ENCODE data around the gene PALLD.
A peak's percentile ranks its signal among the peaks of the same experiment; 100 is the strongest.

PALLD gene

DNA sequence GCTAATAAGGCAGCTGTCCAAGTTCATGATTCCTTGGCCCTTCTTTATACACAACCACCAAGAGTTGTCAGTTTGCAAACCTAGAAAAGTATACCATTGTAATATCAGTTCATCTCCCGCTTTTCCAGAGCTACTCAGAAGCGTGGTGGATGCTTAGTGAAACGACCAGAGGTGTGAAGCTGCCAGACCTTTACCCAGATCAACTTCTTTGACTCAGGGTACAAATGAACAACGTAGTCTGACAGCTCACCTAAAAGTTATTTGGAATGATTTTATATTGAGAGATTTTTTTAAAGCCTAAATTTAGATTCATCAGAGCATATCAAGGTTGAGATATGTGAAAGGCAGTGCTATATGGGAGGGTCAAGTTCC lies 343.5 kb downstream of the PALLD start:
- Mint-ChIP-seq H3K27ac (no peak overlapping the region), H3K9me3 (no peaks in the 10 kb centered on the region), H3K4me1 (no peaks in the 10 kb centered on the region), H3K4me3 (no peak overlapping the region), H3K27me3 (peaks cover 65% of the 10 kb centered on the region)
- ATAC-seq (no peak), DNase-seq (no peak)

DNA sequence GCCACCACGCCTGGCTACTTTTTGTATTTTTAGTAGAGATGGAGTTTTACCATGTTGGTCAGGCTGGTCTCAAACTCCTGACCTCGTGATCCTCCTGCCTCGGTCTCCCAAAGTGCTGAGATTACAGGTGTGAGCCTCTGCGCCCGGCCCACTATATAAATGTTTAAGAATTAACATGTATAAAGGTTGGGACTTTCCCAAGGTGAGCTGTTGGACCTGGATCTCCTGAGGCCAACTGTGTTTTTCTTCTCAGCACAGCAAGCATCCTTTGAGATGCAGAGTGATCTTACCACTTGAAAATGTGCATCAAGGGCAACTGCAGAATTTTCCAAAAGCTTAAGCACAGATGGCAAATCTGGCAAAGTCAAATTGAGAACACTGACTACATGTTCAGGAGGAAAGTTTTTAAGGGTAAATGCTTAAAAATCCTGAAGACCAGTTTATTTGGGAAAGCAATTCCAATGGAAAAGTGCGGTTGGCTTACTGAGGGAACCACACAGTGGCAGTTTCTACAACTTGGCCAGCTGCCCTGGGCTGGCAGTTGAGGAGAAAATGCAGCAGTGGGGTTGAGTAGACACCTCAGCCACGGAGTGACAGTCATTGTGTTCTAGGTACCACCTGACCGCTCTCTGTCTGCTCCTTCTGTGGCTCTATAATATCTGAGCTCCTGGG lies 344.3 kb downstream of the PALLD start:
- H3K27ac Mint-ChIP-seq: no peak overlapping the region
- H3K9me3 Mint-ChIP-seq: no peaks in the 10 kb centered on the region
- no peaks in the 10 kb centered on the region for H3K4me1 Mint-ChIP-seq
- peaks cover 58% of the 10 kb centered on the region for H3K27me3 Mint-ChIP-seq
- ATAC-seq (peak; percentile 43), DNase-seq (no peak)
- H3K4me3 Mint-ChIP-seq: no peak overlapping the region

DNA sequence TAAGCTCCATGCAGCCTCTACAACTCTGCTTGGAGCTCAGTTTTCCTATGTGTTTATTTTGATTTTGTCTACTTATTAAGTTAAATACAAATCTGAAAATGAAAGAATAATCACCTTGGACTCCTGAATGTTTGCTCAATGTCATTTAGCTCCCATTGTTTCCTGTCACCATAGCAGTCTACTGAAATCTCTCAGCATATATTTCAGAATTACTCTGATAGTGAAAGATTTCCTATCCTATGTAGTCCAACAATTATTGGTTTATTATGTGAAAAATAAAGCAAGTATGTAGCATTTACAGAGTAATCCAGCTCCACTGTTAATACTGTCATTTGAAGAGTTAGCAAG lies 344.8 kb downstream of the PALLD start:
- Mint-ChIP-seq H3K4me3 (no peak overlapping the region), H3K9me3 (no peaks in the 10 kb centered on the region), H3K27me3 (peaks cover 53% of the 10 kb centered on the region), H3K4me1 (no peaks in the 10 kb centered on the region), H3K27ac (no peak overlapping the region)
- no peak for DNase-seq
- ATAC-seq: peak; percentile 18

DNA sequence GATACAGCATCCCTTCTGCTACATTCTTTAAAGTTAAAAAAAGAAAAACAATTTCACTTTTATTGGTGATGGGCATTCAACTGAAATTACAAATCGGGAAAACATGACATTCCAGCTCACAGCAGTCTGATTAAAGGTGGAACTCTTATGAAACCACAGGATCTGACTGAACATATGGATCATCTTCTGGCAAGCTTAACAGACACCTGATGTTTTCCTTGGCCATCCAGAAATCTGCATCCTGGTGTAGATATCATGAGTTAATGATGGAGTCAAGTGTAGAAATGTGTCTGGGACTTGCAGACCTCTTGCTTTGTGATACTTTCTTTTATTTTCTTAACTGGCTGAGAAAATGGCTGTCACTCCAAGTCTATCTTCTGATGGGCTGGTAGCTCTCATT lies 345.3 kb downstream of the PALLD start:
- Mint-ChIP-seq H3K4me1 (no peaks in the 10 kb centered on the region), H3K27me3 (peaks cover 47% of the 10 kb centered on the region), H3K9me3 (no peaks in the 10 kb centered on the region), H3K27ac (no peak overlapping the region), H3K4me3 (no peak overlapping the region)
- DNase-seq (no peak), ATAC-seq (no peak)

DNA sequence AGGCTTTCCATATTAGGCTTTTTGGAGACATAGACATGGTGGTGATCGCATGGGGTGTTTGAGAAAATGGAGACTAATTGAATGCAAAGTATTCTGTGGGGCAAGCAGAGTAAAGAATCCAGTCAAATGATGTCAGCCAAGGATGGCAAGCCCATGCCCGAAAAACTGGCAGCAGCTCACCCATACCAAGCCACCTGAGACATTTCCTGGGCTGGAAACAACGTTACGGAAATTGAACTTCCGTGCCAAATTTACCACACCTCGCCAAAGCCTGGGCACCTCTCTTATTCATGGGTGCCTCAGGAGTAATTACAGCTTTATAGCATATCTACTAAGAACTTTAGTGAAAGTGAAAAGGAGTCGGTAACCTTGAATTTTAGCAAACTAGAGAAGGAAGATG lies 346.8 kb downstream of the PALLD start:
- DNase-seq: no peak
- no peak overlapping the region for H3K27ac Mint-ChIP-seq
- H3K4me3 Mint-ChIP-seq: no peak overlapping the region
- no peaks in the 10 kb centered on the region for H3K9me3 Mint-ChIP-seq
- peaks cover 33% of the 10 kb centered on the region for H3K27me3 Mint-ChIP-seq
- no peak for ATAC-seq
- H3K4me1 Mint-ChIP-seq: no peaks in the 10 kb centered on the region

DNA sequence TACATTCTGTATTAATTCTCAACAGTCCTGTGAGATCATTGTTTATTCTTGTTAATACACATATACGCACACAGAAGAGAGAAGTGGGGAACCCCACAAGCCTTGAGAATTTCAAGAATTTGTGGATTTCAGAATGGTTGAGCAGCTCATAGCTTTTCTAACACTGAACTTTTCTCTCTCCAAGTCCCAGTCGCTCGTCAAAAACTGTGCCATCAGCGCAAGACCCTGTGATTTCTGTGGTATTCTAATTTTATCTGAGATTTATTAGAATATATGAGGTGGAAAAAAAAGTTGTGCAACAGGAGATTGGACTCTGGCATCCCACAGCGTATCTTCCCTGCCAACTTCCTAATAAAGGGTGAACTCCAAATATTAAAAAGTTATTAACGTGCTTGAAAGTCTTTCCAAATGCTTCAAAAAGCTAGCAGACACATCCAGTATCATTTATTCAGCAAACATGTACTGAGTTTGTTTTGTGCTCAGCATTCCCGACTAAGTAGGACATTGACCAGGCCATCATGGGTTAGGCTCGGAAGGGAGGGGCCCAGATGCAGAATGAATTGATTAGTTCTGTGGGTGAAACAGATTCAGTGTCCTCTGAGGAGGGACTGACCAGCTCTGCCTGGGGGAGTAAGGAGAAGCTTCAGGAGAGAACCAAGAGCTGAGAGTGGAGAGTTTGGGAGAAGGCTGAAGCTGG lies 347.6 kb downstream of the PALLD start:
- no peak for DNase-seq
- H3K4me1 Mint-ChIP-seq: peaks cover 6% of the 10 kb centered on the region
- H3K4me3 Mint-ChIP-seq: no peak overlapping the region
- no peak for ATAC-seq
- no peaks in the 10 kb centered on the region for H3K9me3 Mint-ChIP-seq
- peaks cover 32% of the 10 kb centered on the region for H3K27me3 Mint-ChIP-seq
- H3K27ac Mint-ChIP-seq: no peak overlapping the region

DNA sequence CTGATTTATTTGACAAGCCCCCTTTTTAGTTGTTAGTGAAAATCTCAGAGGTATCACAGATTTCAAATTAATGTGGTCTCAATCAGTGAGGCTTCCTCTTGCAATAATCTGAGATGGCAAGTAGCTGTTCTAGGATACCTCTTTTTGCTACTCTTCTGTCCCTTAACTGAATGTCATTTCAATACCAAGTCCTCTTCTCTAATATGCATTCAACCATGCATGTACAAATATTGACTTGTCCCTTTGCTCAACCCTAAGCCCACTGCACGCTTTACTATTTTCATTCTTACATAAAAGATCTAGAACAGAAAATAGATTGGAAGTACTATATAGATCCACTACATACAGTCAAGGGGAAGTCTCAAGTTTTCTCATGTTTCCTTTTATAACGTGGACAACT lies 349.0 kb downstream of the PALLD start:
- no peaks in the 10 kb centered on the region for H3K9me3 Mint-ChIP-seq
- DNase-seq (no peak), ATAC-seq (no peak)
- H3K27me3 Mint-ChIP-seq: peaks cover 23% of the 10 kb centered on the region
- no peak overlapping the region for H3K4me3 Mint-ChIP-seq
- peaks cover 6% of the 10 kb centered on the region for H3K4me1 Mint-ChIP-seq
- no peak overlapping the region for H3K27ac Mint-ChIP-seq

DNA sequence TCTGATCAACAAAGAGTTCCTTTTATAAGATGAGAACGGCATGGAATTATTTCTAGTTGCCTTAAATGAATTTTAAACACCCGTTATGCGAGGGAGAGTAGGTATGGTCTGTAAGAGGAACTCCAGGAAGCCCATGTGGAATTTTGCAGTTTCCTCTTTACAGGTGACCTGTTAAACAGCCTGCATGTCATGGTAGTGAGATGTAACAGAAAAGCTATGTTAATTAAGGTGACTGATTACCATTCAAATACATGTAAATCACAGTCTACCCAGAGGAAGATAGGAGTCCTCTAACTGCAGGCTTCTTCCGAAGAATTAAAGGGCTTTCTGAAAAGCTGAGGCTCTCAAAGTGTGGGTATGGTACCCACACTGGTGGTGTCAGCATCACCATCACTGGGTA lies 349.6 kb downstream of the PALLD start:
- Mint-ChIP-seq H3K27me3 (peaks cover 23% of the 10 kb centered on the region), H3K4me3 (no peak overlapping the region), H3K4me1 (peaks cover 6% of the 10 kb centered on the region), H3K9me3 (no peaks in the 10 kb centered on the region), H3K27ac (no peak overlapping the region)
- ATAC-seq (no peak), DNase-seq (no peak)

DNA sequence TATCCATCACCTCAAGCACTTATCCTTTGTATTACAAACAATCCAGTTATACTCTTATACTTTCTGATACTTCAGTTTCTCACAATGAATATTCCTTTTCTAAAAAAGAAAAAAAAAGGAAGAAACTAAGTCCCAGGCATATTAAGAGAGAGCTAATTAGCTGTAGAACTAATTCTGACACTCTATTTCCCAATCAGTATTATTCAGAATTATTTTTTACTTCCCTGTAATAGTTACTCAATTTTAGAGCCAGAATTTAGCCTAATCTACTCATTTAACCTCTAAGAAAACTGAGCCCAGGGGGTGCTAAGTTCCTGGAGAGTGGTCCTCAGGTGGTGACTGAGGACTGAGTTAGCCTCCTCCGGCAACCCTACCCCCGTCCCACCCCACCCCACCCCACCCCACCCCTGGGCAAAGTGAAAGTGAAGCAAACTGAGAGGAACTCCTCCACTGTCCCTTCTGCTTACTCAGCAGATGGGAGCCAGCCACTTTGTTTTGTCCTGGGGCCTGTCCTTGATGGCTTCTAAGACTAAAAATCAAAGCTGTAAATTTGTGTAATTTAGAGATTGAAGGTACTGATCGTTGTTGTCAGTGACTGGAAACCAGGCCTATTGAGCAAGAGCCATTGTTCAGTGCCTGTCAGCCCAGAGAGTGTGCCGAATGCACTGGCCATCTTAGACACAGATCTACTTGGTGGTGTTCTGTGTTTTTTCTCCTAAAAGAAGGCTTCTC lies 351.1 kb downstream of the PALLD start:
- ATAC-seq: no peak
- no peak overlapping the region for H3K4me3 Mint-ChIP-seq
- H3K4me1 Mint-ChIP-seq: peaks cover 6% of the 10 kb centered on the region
- H3K27me3 Mint-ChIP-seq: peaks cover 23% of the 10 kb centered on the region
- no peak overlapping the region for H3K27ac Mint-ChIP-seq
- DNase-seq: no peak
- no peaks in the 10 kb centered on the region for H3K9me3 Mint-ChIP-seq

DNA sequence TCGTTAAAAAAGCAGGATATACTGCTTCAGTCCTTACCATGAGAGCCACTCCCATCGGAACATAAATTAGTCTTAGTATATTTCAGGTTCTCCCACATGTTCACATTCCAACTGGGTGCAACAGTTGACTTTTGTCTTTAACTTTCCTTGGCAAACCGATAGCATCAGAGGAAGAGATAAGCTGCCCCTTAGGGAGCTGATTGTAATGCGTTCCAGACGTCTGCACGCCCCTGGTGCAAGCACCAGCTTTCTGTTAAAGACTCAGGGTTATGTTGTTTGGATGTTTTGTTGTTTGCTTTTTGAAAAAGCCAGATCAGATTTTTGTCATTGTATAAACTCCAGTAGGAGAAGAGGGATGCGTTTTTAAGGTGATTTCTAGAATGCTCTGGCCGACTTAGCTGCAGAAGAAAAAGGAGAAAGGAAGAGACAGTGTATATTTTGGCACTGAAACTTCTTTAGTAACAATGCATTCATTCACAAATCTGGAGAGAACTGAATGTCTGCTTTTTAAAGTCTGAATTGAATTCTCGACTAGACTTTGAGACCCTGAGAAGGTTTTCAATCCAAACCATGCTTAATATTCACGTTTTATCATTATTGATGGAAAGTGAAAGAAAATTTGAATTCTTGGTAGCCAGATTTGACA lies 352.3 kb downstream of the PALLD start:
- H3K4me1 Mint-ChIP-seq: peaks cover 17% of the 10 kb centered on the region
- no peak overlapping the region for H3K4me3 Mint-ChIP-seq
- H3K9me3 Mint-ChIP-seq: no peaks in the 10 kb centered on the region
- no peak for ATAC-seq
- no peak for DNase-seq
- peak overlapping the region in 1 of 2 donors; percentile 38 for H3K27ac Mint-ChIP-seq
- H3K27me3 Mint-ChIP-seq: peaks cover 26% of the 10 kb centered on the region

DNA sequence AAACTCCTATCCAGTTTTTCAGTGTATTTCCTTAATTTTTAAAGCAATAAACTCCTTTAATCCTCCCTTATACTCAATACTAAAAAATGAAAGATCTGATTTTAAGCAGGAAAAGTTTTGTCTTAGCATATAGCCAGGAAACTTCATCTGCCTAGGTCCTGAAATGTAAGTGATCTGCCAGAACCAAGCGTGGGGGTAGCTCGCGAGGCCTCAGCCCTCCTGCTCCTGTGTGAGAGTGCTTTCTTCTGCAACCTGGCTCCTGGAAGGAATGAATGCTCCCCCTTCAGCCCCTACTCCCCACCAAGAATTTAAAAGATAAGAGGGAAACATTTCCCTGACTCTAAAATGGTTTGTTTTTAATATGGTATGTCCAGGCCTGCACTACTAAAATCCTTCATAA lies 353.1 kb downstream of the PALLD start:
- Mint-ChIP-seq H3K27ac (no peak overlapping the region), H3K4me3 (no peak overlapping the region), H3K9me3 (no peaks in the 10 kb centered on the region), H3K4me1 (peaks cover 17% of the 10 kb centered on the region), H3K27me3 (peaks cover 20% of the 10 kb centered on the region)
- ATAC-seq (no peak), DNase-seq (no peak)

DNA sequence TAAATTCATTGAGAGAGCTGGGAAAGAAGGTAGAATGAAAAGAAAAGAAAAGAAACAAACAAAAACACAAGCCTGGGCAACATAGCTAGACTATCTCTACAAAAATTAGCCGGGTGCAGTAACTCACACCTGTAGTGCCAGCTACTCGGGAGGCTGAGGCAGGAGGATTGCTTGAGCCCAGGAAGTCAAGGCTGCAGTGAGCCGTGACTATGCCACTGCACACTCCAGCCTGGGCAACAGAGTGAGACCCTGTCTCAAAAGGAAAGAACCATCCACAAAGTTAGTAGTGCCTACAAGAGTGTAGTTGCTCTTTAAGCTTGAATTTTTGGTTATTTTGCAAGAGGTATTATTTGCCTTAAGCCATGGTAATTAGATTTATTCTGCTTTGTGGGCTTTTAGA lies 355.5 kb downstream of the PALLD start:
- H3K4me1 Mint-ChIP-seq: peaks cover 17% of the 10 kb centered on the region
- peaks cover 18% of the 10 kb centered on the region for H3K27me3 Mint-ChIP-seq
- DNase-seq (no peak), ATAC-seq (no peak)
- no peaks in the 10 kb centered on the region for H3K9me3 Mint-ChIP-seq
- no peak overlapping the region for H3K4me3 Mint-ChIP-seq
- H3K27ac Mint-ChIP-seq: no peak overlapping the region

DNA sequence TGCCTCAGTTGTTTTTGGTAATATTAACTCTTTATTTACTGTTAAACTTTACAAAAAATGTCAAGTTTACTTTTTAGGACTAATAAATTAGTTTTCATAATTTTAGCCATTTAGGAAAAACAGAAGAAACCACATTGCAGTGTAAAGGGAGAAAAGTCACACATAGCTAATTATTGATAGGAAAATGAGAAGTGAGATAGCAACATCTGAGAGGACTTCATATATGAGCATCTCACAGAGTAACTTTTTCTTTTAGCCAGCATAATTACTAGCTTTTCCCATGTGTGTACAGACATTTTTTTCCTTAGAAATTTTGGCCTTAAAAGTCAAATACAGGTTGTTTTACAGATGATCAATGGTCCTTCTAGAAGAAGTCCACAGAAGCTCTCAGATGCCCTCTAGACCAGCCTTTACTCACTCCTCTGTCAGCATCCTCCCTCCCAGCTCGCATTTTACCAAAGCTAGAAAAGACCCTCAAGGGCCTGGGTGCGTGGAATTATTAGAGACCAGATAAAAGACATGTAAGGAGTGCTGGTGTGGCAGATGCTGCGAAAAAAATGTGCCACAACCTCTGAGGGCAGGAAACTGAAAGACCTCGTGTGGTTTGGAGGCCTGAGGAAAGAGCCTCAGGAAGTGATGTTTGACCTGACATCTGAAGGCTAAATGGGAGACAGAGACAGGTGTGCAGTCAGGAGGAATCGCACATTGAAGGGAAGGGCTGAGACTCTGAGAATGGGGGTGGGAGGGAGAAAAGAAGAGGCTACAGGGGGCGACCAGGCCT lies 356.3 kb downstream of the PALLD start:
- ATAC-seq (no peak), DNase-seq (no peak)
- Mint-ChIP-seq H3K9me3 (no peaks in the 10 kb centered on the region), H3K4me1 (peaks cover 17% of the 10 kb centered on the region), H3K27ac (peak overlapping the region; percentile 35 to 60), H3K27me3 (peaks cover 18% of the 10 kb centered on the region), H3K4me3 (no peak overlapping the region)

DNA sequence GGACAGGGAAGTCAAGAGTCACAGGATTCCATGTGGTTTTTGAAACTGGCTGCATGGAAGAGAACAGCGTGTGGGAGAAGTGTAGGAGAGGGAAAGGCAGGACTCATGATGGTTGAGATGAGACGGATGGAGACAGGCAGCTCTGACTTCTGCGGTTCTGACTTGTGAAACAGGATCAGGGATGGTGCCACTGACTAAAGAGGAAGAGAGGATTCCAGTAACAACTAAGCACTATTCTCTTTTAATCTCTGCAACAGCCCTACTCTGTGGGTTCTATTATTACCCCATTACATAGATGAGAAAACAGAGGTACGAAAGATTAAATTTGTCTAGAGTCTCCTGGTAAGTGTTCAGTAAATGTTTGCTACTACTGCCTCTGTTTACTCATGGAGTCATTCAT lies 356.9 kb downstream of the PALLD start:
- Mint-ChIP-seq H3K4me1 (peaks cover 17% of the 10 kb centered on the region), H3K9me3 (no peaks in the 10 kb centered on the region), H3K4me3 (no peak overlapping the region), H3K27me3 (peaks cover 17% of the 10 kb centered on the region), H3K27ac (peak overlapping the region; percentile 35 to 60)
- DNase-seq: no peak
- no peak for ATAC-seq

DNA sequence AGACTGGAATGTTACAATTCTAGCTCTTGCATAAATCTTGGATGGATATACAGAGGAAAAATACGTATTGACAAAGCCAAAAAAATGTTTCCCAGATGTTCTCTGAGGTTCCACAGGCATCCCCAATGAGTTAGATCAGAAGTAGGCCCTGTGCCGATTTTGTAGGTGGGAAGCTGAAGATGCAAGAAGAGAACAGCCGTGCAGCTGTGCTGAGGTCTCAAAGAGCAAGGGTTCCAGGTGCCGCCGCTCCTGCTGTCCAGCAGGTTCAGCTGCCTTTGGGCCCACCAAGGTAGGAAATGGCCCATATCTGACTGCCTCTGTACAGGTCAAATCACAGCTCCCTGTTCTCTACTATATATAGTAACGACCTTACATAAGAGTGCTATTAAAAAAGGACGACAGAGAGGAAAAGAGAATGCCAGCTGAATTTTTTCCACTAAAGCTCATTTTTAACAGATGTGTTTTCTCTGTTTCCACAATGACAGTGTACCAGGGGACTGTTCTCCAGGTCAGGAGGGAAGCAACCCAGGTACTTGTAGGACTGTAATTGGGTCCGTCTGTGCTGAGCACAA lies 357.6 kb downstream of the PALLD start:
- ATAC-seq: no peak
- Mint-ChIP-seq H3K9me3 (no peaks in the 10 kb centered on the region), H3K4me1 (peaks cover 11% of the 10 kb centered on the region), H3K27me3 (peaks cover 11% of the 10 kb centered on the region), H3K4me3 (no peak overlapping the region), H3K27ac (no peak overlapping the region)
- no peak for DNase-seq
